Smooth muscle cell (in vitro differentiated cells): ENCODE results near the gene PRRT1. TPM values are rescaled to one million over a fixed set of nuclear protein-coding genes. Genes with fewer than 3 reads are reported as not detected.
"Not testable (repeated sequence)": the region's sequence is repeated elsewhere in the genome, so short reads cannot be mapped to it uniquely, and the experiment has no call there.

Experiments used
- DNase-seq: peaks from one replicate; lab custom pipeline; 2025; ENCODE audit not compliant: unreplicated experiment; lab: John Stamatoyannopoulos, UW
- H2AFZ ChIP-seq: fragments of 200-600 bp; sonication (generic); 2 replicates; pipeline ENCODE4 v1.6.0; 2016; ENCODE audit warnings: antibody characterized with exemption, low read depth, mild to moderate bottlenecking
- H3F3A ChIP-seq: fragments of 200-600 bp; sonication (generic); 2 replicates; pipeline ENCODE4 v1.6.0; 2017; ENCODE audit warnings: antibody characterized with exemption, low read depth
- H3K27ac ChIP-seq: fragments of 200-600 bp; sonication (generic); 2 replicates; pipeline ENCODE4 v1.5.1; 2016; ENCODE audit warnings: low read depth, mild to moderate bottlenecking
- H3K27me3 ChIP-seq: fragments of 200-600 bp; sonication (generic); 2 replicates; pipeline ENCODE4 v1.6.1; 2016; ENCODE audit warnings: low read depth, mild to moderate bottlenecking
- H3K36me3 ChIP-seq: fragments of 200-600 bp; sonication (generic); 2 replicates; pipeline ENCODE4 v1.5.1; 2016; ENCODE audit warnings: low read depth
- H3K4me1 ChIP-seq: fragments of 200-600 bp; sonication (generic); 2 replicates; pipeline ENCODE4 v1.5.1; 2016; ENCODE audit warnings: low read depth
- H3K4me2 ChIP-seq: fragments of 200-600 bp; sonication (generic); 2 replicates; pipeline ENCODE4 v1.6.0; 2016; ENCODE audit warnings: mild to moderate bottlenecking
- H3K4me3 ChIP-seq: fragments of 200-600 bp; sonication (generic); 2 replicates; pipeline ENCODE4 v1.5.1; 2016; ENCODE audit warnings: mild to moderate bottlenecking
- H3K79me2 ChIP-seq: fragments of 200-600 bp; sonication (generic); 2 replicates; pipeline ENCODE4 v1.6.0; 2016; ENCODE audit warnings: low read depth, mild to moderate bottlenecking
- H3K9ac ChIP-seq: fragments of 200-600 bp; sonication (generic); 2 replicates; pipeline ENCODE4 v1.6.0; 2016; ENCODE audit warnings: low read depth
- H3K9me3 ChIP-seq: fragments of 200-600 bp; sonication (generic); replicated peaks from 2 replicates; pipeline ENCODE4 v1.5.1; 2016; ENCODE audit warnings: low read depth
- H4K20me1 ChIP-seq: fragments of 200-600 bp; sonication (generic); 2 replicates; pipeline ENCODE4 v1.6.0; 2016; ENCODE audit warnings: low read depth
- WGBS: methylation state at CpG from one replicate; pipeline ENCODE4 v1.1.7; 2016; ENCODE audit warnings: low lambda C conversion rate; 5-methylcytosine and 5-hydroxymethylcytosine counted together
- microRNA-seq: library from miRNA; unstranded; fragments of <30 nt; microRNA quantifications from one replicate; pipeline ENCODE4, GENCODE V29; 2016; ENCODE audit warnings: borderline number of aligned reads
- polyA plus RNA-seq: library from polyadenylated mRNA; unstranded; fragments of >200 nt; fragmentation: Nextera tagmentation; extraction: Ambion mirVana; gene quantifications from 2 replicates; pipeline ENCODE4 v1.2.1, GENCODE V29; 2016
- small RNA-seq: library from RNA; depleted of rRNA; stranded (forward); fragments of <200 nt; gene quantifications from one replicate; pipeline ENCODE3, GENCODE V24; 2014
- total RNA-seq: library from RNA; depleted of rRNA; stranded (reverse); fragments of >200 nt; gene quantifications from 2 replicates; pipeline ENCODE4 v1.2.3, GENCODE V29; 2014
- TF ChIP-seq, protein P1 (sequence below): fragments of 200-600 bp; sonication (generic); IDR thresholded peaks from 2 replicates; pipeline ENCODE4 v1.5.1; 2017; ENCODE audit warnings: borderline replicate concordance, mild to moderate bottlenecking, antibody characterized with exemption; ENCODE audit not compliant: insufficient read depth, poor library complexity, severe bottlenecking

The PRRT1 gene
- total and polyA plus RNA-seq, 2 experiments from 2014 or later: 3.3 TPM; not detected in 1

DNA sequence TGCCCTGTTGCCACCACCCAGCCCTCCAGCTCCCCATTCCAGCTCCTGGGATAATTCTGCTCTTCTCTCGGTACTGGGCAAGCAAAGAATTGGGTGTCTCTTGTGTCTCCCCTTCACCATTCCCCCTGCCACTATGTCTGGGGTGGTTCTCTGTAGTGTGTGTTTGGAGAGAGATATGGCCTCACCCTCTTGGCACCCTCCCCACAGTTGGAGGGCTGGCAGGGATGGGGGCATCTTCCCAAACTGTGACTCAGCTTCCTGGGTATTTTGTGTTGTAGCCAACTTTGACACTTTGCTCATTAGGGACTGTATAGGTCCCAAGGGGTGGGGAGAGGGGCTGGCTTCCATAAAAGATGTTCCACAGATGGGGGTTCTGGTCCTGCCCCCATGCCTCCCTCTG is 44.3 kb downstream of the PRRT1 start:
- peaks cover 5% of the 10 kb centered on the region for H3F3A ChIP-seq
- H3K79me2 ChIP-seq: no peaks in the 10 kb centered on the region
- no peak overlapping the region for H3K27ac ChIP-seq
- peaks cover 16% of the 10 kb centered on the region for H3K27me3 ChIP-seq
- H3K9me3 ChIP-seq: no peaks in the 10 kb centered on the region
- DNase-seq: no peak
- TF ChIP-seq, protein P1, sequence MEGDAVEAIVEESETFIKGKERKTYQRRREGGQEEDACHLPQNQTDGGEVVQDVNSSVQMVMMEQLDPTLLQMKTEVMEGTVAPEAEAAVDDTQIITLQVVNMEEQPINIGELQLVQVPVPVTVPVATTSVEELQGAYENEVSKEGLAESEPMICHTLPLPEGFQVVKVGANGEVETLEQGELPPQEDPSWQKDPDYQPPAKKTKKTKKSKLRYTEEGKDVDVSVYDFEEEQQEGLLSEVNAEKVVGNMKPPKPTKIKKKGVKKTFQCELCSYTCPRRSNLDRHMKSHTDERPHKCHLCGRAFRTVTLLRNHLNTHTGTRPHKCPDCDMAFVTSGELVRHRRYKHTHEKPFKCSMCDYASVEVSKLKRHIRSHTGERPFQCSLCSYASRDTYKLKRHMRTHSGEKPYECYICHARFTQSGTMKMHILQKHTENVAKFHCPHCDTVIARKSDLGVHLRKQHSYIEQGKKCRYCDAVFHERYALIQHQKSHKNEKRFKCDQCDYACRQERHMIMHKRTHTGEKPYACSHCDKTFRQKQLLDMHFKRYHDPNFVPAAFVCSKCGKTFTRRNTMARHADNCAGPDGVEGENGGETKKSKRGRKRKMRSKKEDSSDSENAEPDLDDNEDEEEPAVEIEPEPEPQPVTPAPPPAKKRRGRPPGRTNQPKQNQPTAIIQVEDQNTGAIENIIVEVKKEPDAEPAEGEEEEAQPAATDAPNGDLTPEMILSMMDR: no peak
- no peaks in the 10 kb centered on the region for H4K20me1 ChIP-seq
- no peak overlapping the region for H2AFZ ChIP-seq
- H3K4me1 ChIP-seq: peaks cover 5% of the 10 kb centered on the region
- WGBS: 88% methylated on average over 1 of the region's 1 CpG
- no peaks in the 10 kb centered on the region for H3K36me3 ChIP-seq
- no peak overlapping the region for H3K4me2 ChIP-seq
- no peak overlapping the region for H3K9ac ChIP-seq
- no peak overlapping the region for H3K4me3 ChIP-seq

DNA sequence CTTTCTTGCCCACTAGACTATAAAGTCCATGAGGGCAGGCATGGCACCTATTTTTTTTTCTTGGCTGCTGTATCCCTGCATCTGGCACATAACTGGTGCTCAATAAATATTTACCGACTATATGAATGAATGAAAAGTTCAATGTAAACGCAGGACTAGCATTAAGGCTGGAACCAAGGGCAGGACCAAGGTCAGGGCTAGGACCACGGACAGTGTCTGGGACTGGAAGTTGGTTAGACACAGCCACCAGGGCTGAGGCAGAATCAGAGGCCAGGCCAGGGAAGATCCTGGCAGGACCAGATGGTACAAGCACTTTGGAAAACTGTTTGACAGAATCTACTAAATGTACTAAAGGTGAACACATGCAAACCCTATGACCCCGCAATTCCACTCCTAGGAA is 46.3 kb downstream of the PRRT1 start:
- no peaks in the 10 kb centered on the region for H3K9me3 ChIP-seq
- H3K4me1 ChIP-seq: peaks cover 5% of the 10 kb centered on the region
- H3K36me3 ChIP-seq: no peaks in the 10 kb centered on the region
- H3K27ac ChIP-seq: no peak overlapping the region
- TF ChIP-seq, protein P1: no peak
- H4K20me1 ChIP-seq: no peaks in the 10 kb centered on the region
- H3K4me2 ChIP-seq: no peak overlapping the region
- no peak overlapping the region for H2AFZ ChIP-seq
- H3K4me3 ChIP-seq: no peak overlapping the region
- H3K79me2 ChIP-seq: no peaks in the 10 kb centered on the region
- no peak for DNase-seq
- H3F3A ChIP-seq: no peaks in the 10 kb centered on the region
- WGBS: 84% methylated on average over 4 of the region's 4 CpGs
- no peak overlapping the region for H3K9ac ChIP-seq
- peaks cover 16% of the 10 kb centered on the region for H3K27me3 ChIP-seq

DNA sequence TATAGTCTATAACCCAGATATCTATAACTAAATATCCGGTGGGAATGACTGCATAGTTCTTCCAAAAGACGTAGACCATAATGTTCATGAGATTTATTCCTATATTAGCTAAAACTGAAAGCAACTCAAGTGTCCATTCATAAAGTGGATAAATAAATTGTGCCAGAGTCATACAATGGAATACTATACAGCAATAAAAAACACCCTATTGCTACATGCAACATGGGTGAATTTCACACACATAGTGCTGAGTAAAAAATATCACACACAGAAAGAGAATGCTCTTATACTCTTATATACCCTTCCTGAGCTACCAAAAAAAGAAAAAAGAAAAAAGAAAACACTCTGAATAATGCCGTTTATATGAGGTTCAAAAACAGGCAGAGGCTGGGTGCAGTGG is 49.5 kb downstream of the PRRT1 start:
- Histone ChIP-seq H3K36me3 (no peaks in the 10 kb centered on the region), H4K20me1 (no peaks in the 10 kb centered on the region), H3F3A (no peaks in the 10 kb centered on the region), H3K27me3 (peaks cover 4% of the 10 kb centered on the region), H3K4me2 (no peak overlapping the region), H3K79me2 (no peaks in the 10 kb centered on the region), H2AFZ (no peak overlapping the region), H3K4me1 (no peaks in the 10 kb centered on the region), H3K9me3 (no peaks in the 10 kb centered on the region), H3K27ac (no peak overlapping the region), H3K9ac (no peak overlapping the region), H3K4me3 (no peak overlapping the region)
- WGBS: 74% methylated on average over 3 of the region's 3 CpGs
- no peak for DNase-seq
- TF ChIP-seq, protein P1: no peak

GRCh38 chr6:32100251-32100650 is 51.5 kb downstream of the PRRT1 start:
- not testable (repeated sequence) for H3K4me1 ChIP-seq, H3K27ac ChIP-seq, H3K4me2 ChIP-seq, H3K9ac ChIP-seq, H3K4me3 ChIP-seq, H3K36me3 ChIP-seq, H4K20me1 ChIP-seq, H2AFZ ChIP-seq, H3K79me2 ChIP-seq, H3K9me3 ChIP-seq, DNase-seq, H3K27me3 ChIP-seq, H3F3A ChIP-seq
- 38% methylated on average over 8 of the region's 8 CpGs for whole genome bisulfite sequencing

Small RNA genes lying within 50 kb of the gene (microRNA-seq; reads per million reads assigned to microRNA genes)
- gene MIR6721 (8.8 reads per million, percentile 11 among the genes with 10 or more reads in this experiment), gene MIR6833 (not detected)

Small RNA genes lying within 50 kb of the gene (small RNA-seq; reads per million reads assigned to genes)
- gene AL662884.1: not detected
- gene MIR6833: not detected

Other genes starting within 250 kb of the PRRT1 start
- 0.04 and 0.54 TPM in 2 replicates for gene ZBTB12, start 249.9 kb downstream of the PRRT1 start, total RNA-seq
- gene ZBTB12, start 249.9 kb downstream of the PRRT1 start, polyA plus RNA-seq: 0.39 TPM in 1 of 2 replicates, not detected in the other
- 0.27 TPM in 1 of 2 replicates, not detected in the other for gene C2, start 224.2 kb downstream of the PRRT1 start, total RNA-seq
- gene C2, start 224.2 kb downstream of the PRRT1 start, polyA plus RNA-seq: 0.37 TPM in 2 replicates
- gene CFB, start 205.8 kb downstream of the PRRT1 start, total RNA-seq: not detected in 2 replicates
- 2.3 and 4.1 TPM in 2 replicates for gene CFB, start 205.8 kb downstream of the PRRT1 start, polyA plus RNA-seq
- 78.6 and 91.5 TPM in 2 replicates for gene NELFE, start 193.0 kb downstream of the PRRT1 start, total RNA-seq
- gene NELFE, start 193.0 kb downstream of the PRRT1 start, polyA plus RNA-seq: 125 and 134 TPM in 2 replicates
- 24.6 and 27.6 TPM in 2 replicates for gene SKIC2, start 192.8 kb downstream of the PRRT1 start, total RNA-seq
- 55.0 and 56.0 TPM in 2 replicates for gene SKIC2, start 192.8 kb downstream of the PRRT1 start, polyA plus RNA-seq
- gene DXO, start 179.8 kb downstream of the PRRT1 start, total RNA-seq: 7.8 and 11.0 TPM in 2 replicates
- gene DXO, start 179.8 kb downstream of the PRRT1 start, polyA plus RNA-seq: 21.9 and 23.5 TPM in 2 replicates
- gene C4A, start 169.9 kb downstream of the PRRT1 start, total RNA-seq: 2.8 and 4.6 TPM in 2 replicates
- 1.7 and 4.4 TPM in 2 replicates for gene C4A, start 169.9 kb downstream of the PRRT1 start, polyA plus RNA-seq
- gene C4B, start 137.1 kb downstream of the PRRT1 start, total RNA-seq: 1.7 and 3.8 TPM in 2 replicates
- gene C4B, start 137.1 kb downstream of the PRRT1 start, polyA plus RNA-seq: 1.3 and 2.9 TPM in 2 replicates
- 0.58 TPM in 1 of 2 replicates, not detected in the other for gene CYP21A2, start 113.5 kb downstream of the PRRT1 start, total RNA-seq
- gene CYP21A2, start 113.5 kb downstream of the PRRT1 start, polyA plus RNA-seq: 0.38 TPM in 1 of 2 replicates, not detected in the other
- gene TNXB, start 42.6 kb downstream of the PRRT1 start, total RNA-seq: 1.1 and 1.8 TPM in 2 replicates
- gene TNXB, start 42.6 kb downstream of the PRRT1 start, polyA plus RNA-seq: 1.1 and 4.3 TPM in 2 replicates
- 22.2 and 23.0 TPM in 2 replicates for gene ATF6B, start 23.7 kb downstream of the PRRT1 start, total RNA-seq
- gene ATF6B, start 23.7 kb downstream of the PRRT1 start, polyA plus RNA-seq: 22.5 and 39.8 TPM in 2 replicates
- 5.3 and 6.5 TPM in 2 replicates for gene FKBPL, start 21.7 kb downstream of the PRRT1 start, total RNA-seq
- 5.4 and 7.7 TPM in 2 replicates for gene FKBPL, start 21.7 kb downstream of the PRRT1 start, polyA plus RNA-seq
- gene PPT2, start 2.2 kb upstream of the PRRT1 start, total RNA-seq: 13.3 and 17.5 TPM in 2 replicates
- 15.7 and 17.8 TPM in 2 replicates for gene PPT2, start 2.2 kb upstream of the PRRT1 start, polyA plus RNA-seq
- gene EGFL8, start 12.7 kb upstream of the PRRT1 start, total RNA-seq: 3.6 and 5.6 TPM in 2 replicates
- gene EGFL8, start 12.7 kb upstream of the PRRT1 start, polyA plus RNA-seq: 4.3 and 8.2 TPM in 2 replicates
- gene AGPAT1, start 24.1 kb upstream of the PRRT1 start, total RNA-seq: 60.5 and 71.1 TPM in 2 replicates
- gene AGPAT1, start 24.1 kb upstream of the PRRT1 start, polyA plus RNA-seq: 51.8 and 52.4 TPM in 2 replicates
- 49.3 and 58.1 TPM in 2 replicates for gene RNF5, start 26.5 kb upstream of the PRRT1 start, total RNA-seq
- 74.0 and 75.9 TPM in 2 replicates for gene RNF5, start 26.5 kb upstream of the PRRT1 start, polyA plus RNA-seq
- gene AGER, start 32.3 kb upstream of the PRRT1 start, total RNA-seq: 0.81 and 2.6 TPM in 2 replicates
- 2.5 and 6.4 TPM in 2 replicates for gene AGER, start 32.3 kb upstream of the PRRT1 start, polyA plus RNA-seq
- gene PBX2, start 38.3 kb upstream of the PRRT1 start, total RNA-seq: 33.2 and 43.6 TPM in 2 replicates
- 11.6 and 14.0 TPM in 2 replicates for gene PBX2, start 38.3 kb upstream of the PRRT1 start, polyA plus RNA-seq
- 4.8 and 5.3 TPM in 2 replicates for gene GPSM3, start 40.7 kb upstream of the PRRT1 start, total RNA-seq
- 14.2 and 15.6 TPM in 2 replicates for gene GPSM3, start 40.7 kb upstream of the PRRT1 start, polyA plus RNA-seq
- gene NOTCH4, start 72.1 kb upstream of the PRRT1 start, total RNA-seq: 0.27 and 0.54 TPM in 2 replicates
- gene NOTCH4, start 72.1 kb upstream of the PRRT1 start, polyA plus RNA-seq: 1.3 and 1.6 TPM in 2 replicates
- not detected in 2 replicates for gene TSBP1, start 220.0 kb upstream of the PRRT1 start, total RNA-seq
- gene TSBP1, start 220.0 kb upstream of the PRRT1 start, polyA plus RNA-seq: not detected in 2 replicates